GM11168 (cell line): Measurements from ENCODE around the gene SPATS2.
"Not testable (repeated sequence)": the region's sequence is repeated elsewhere in the genome, so short reads cannot be mapped to it uniquely, and the experiment has no call there.

Experiments used
- in situ Hi-C: fragments of 300-500 bp; cut with MboI; formaldehyde crosslinking; loops from one replicate; pipeline ENCODE4 v1.12.0; 2022; ENCODE audit warnings: low sequenced_read_pairs; ENCODE audit not compliant: unreplicated experiment

SPATS2 gene

DNA sequence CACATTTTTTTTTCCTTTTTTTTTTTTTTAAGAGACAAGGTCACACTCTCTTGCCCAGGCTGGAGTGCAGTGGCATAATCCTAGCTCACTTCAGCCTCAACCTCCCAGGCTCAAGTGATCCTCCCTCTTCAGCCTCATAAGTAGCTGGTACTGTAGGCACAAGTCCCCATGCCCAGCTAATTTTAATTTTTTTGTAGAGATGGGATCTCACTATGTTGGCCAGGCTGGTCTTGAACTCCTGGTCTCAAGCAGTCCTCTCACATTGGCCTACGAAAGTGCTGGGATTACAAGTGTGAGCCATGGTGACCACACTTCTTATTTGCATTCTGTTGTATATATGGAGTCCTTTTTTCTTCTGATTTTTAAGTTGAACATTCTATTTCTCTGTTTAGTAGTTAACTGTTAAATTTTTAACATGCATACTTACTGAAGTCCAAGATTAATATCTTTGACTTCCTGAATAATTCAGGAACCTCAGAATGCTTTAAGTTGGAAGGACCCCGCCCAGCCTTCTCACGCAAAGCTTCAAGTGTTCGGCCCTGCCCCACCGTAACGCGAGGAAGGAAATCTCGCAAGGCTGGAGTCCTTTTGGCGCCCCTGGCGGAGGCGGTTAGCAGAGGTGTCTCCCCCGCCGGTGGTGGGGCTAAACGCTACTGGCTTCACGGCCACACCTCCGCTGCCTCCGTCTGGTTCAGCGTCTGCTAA is 21.6 kb downstream of the SPATS2 start:
- in situ Hi-C loops, result no loop called here

- in situ Hi-C loops, result no loop called here
Measured at GRCh38 chr12:49389387-49389703, 22.1 kb downstream of the SPATS2 start.

DNA sequence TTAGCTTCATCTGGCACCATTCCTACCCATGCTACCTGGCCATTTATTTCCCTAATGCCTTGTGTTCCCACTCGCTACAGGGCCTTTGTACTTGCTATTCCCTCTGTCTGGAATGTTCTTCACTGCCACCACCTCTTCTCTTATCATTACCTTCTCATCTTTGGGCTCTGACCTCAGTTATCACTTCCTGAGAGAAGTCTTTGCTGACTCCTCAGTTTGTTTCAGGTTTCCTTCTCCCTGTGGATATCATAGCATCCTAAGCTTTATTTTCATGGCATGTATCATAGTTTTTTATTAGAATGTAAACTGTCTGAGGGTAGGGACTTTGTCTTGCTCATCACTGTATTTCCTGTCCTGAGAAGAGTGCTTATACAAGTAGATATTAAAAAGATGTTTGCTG is 29.7 kb downstream of the SPATS2 start:
- in situ Hi-C loops, result no loop called here

GRCh38 chr12:49400304-49400703 is 33.0 kb downstream of the SPATS2 start:
- in situ Hi-C loops, result no loop called here

DNA sequence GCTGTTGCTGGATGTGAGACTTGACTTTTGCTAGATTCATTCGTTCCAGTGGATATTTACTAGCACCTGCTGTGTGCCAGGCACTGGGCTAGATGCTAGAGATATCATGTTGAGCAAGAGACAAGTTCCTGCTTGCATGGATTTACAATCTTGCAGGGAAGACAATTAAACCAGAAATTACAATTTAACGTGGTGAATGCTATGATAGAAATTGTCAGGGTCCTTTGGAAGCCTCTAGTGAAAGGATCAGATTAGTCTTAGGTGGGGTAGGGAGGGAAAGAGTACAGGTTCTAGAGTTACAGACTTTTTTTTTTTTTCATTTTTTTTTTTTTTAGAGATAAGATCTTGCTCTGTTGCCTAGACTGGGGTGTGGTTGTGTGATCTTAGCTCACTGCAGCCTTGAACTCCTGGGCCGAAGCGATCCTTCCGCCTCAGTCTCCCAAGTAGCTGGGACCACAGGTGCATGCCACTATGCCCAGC is 36.7 kb downstream of the SPATS2 start:
- in situ Hi-C loops, result no loop called here

GRCh38 chr12:49404956-49405355 is 37.7 kb downstream of the SPATS2 start:
- in situ Hi-C loops, result no loop called here

DNA sequence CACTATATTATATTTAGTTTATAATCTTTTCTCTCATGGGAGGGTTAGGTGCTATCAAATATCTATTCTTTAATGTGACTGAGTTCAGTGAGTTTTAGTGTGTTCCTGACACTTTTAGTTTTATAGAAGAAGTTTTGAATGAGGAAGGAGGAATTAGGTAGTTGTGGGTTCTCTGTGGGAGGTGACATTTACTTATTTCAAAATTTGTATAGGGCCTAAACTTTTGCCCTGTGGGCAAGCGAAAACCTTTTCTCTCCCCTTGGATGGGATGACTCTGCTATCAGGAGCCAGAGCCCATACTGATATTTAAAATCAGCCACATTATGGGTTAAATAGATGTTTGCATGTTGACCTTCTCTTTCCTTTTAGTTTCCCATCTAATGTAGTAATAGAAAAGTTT is 43.6 kb downstream of the SPATS2 start:
- in situ Hi-C loops, result no loop called here

DNA sequence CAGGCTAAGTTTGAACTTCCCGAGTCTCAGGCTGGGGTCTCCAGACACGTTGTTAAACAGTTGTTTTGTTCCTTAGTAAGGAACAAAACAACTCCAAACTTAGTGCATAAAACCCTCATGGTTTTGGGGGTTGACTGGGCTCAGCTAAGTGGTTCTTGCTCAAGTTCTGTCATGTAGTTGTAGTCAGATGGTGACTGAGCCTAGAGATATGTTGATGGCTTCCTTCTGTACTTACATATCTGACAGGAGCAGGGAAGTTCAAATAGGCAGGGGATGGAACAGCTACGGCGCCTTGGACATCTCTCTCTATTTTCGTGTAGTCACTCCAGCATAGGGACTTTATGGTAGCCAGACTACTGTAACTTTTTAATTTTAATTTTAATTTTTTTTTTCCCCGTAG is 45.7 kb downstream of the SPATS2 start:
- in situ Hi-C loops, result no loop called here

DNA sequence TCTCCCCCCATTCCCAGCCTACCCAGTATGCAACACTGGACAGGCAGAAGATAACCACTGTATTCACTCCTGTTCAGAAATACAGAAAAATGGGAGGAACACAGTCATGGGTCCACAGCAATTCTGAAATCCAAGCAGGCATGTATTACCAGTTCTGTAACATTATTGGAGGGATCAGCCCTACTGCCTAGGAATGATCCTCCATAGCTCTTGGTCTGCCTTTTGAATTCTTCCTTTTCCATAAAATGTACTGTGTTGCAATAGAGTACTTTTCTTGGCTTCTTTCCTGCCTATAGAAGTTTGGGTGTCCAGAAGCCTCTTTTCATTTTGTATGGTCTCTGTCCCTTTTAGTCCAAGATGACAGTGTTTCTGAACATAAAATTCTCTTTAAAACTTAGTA is 46.5 kb downstream of the SPATS2 start:
- in situ Hi-C loops, result no loop called here

DNA sequence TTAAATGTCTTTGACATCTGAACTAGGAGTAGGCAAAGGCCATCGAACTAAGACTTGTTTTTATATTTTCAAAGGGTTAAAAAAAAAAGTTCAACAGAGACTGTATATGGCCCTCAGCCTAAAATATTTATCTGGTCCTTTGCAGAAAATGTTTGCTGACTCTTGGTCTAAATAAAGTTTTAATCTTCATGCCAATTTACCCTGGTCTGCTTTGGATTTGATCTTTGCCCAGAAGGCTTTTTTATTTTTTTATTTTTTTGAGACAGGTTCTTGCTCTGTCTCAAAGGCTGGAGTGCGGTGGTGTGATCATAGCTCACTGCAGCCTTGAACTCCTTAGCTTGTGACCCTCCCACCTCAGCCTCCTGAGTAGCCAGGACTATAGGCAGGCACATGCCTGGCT is 47.1 kb downstream of the SPATS2 start:
- in situ Hi-C loops, result no loop called here

DNA sequence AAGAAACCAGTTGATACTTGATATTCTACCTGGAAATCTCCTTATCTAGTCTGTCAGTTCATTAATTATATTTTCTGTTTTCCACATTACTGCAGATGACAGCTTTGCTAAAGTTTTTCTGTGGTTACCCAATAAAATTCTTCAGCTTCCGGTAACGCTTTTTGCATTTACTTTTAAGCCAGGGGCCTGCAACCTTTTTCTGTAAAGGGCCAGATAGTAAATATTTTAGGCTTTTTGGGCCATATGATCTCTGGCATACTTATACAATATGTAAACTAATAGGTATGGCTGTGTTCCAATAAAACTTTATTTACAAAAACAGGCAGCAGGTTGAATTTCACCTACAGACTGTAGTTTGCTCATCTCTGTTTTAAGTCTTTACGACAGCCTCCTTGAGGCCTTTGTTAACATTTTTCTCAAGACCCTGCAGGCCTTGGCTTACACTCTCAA is 48.3 kb downstream of the SPATS2 start:
- in situ Hi-C loops, result no loop called here

DNA sequence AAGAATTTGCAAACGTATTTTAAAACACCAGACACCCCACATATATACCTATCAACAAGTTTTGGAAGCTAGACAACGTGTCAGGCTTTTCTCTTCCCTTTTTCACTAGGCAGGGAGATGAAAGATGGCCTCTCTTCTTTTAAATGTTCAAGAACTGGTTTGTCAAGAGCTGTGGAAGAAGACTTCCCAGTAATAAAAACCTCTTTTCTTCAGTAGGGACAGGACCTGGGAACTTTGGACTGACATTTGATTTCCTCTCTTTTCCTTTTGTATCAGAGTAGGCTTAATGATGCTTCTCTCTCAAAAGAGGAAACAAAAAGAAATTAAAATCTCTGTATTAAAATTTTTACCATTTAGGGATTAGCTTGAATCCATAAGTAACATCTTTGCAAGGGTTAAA is 49.6 kb downstream of the SPATS2 start:
- in situ Hi-C loops, result no loop called here

DNA sequence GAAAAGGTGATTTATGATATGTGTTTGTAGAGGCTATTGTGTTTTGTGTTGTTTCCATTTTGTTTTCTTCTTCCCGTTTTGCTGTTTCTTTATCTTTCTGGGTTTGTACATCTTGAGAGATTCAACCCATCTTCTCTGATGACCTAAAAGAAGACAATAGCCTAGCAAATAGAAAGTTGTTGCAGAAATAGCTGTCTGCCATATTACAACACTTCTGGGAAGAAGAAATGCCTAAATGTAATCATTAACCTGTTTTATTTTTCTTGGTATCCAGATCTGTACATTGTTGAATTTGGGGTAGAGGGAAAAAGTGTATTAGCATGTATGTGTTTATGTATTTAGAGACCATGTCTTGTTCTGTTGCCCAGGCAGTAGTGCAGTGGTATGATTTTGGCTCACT is 50.3 kb downstream of the SPATS2 start:
- in situ Hi-C loops, result no loop called here

- in situ Hi-C loops, result no loop called here
Measured at GRCh38 chr12:49420556-49420955, 53.3 kb downstream of the SPATS2 start.

DNA sequence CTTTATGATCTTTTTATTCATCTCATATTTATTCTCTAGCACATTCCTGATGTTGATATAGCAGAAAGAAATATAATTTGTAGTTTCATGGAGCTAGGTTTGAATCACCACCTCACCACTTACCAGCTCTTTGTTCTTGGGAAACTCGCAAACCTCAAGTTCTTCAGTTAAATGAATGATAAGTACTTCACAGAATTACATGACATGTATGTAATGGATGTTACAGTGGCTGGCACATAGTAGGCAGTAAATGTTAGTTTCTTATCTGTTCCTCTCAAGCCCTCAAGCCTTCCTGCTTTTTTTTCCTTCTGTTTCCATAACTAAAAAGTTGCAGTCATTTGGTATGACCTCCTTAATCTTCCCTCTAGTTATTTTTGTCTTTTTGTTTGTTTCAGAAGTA is 54.9 kb downstream of the SPATS2 start:
- in situ Hi-C loops, result no loop called here

DNA sequence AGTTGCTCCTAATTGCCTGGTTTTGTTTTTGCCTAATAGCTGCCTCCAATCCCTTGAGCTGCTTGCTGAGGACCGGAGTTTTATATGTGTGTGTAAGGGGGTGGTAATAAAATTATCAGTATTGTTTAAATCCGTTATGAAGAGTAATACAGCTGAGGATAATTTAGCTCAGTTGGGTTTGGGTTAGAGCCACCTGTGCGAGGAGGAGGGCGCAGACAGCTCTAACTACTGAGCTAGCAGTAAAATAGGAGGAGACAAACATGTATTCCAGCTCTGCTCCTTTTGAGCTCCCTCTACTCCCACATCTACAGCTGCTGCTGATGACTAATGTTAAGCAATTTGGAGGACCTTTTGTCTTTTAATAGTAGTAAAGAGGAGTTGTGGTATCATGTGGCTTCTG is 61.5 kb downstream of the SPATS2 start:
- in situ Hi-C loops, result no loop called here

GRCh38 chr12:49432616-49433015 is 65.4 kb downstream of the SPATS2 start:
- in situ Hi-C loops, result no loop called here

DNA sequence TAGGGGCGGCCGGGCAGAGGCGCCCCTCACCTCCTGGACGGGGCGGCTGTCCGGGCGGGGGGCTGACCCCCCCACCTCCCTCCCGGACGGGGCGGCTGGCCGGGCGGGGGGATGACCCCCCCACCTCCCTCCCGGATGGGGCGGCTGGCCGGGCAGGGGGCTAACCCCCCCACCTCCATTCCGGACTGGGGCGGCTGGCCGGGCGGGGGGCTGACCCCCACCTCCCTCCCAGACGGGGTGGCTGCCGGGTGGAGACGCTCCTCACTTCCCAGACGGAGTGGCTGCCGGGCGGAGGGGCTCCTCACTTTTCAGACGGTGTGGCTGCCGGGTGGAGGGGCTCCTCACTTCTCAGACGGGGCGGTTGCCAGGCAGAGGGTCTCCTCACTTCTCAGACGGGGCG is 69.5 kb downstream of the SPATS2 start:
- in situ Hi-C loops, result not testable (repeated sequence)

GRCh38 chr12:49439042-49439441 is 71.8 kb downstream of the SPATS2 start:
- in situ Hi-C loops, result no loop called here

DNA sequence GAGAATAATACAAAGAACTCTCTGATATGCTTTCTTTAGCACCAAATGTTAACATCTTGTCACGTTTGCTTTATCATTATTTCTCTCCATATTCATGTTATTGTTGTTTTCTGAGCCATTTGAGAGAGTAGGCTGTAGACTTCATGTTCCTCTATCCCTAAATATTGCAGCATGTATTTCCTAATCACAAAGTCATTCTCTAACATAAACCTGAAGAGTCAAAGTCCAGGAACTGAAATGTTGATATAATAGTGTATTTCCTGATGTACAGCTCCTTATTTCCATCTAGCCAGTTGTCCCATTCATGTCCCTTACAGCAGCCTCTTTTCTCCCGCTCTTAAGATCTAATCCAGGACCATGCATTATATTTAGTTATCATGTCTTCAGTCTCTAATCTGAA is 72.8 kb downstream of the SPATS2 start:
- in situ Hi-C loops, result no loop called here

- in situ Hi-C loops, result no loop called here
Measured at GRCh38 chr12:49442915-49443314, 75.7 kb downstream of the SPATS2 start.

GRCh38 chr12:49446571-49446970 is 79.3 kb downstream of the SPATS2 start:
- in situ Hi-C loops, result no loop called here

- in situ Hi-C loops, result no loop called here
Measured at GRCh38 chr12:49448858-49449257, 81.6 kb downstream of the SPATS2 start.
